WTC11 (cell line): ENCODE results near the gene OSBPL6. TPM values are rescaled to one million over a fixed set of nuclear protein-coding genes. Genes with fewer than 3 reads are reported as not detected.

Experiments
- ATAC-seq: fragments of 200-7000 bp; cut with Tn5 transposase; 2 replicates; pipeline ENCODE4 v1.10.0; 2021; ENCODE audit warnings: mild to moderate bottlenecking, moderate library complexity
- CTCF ChIA-PET: fragments of 300-600 bp; sonication (Branson Sonifier 250); formaldehyde crosslinking; loops from one replicate; lab custom pipeline; 2021; ENCODE audit warnings: antibody characterized with exemption; lab: Charles Lee
- POLR2A ChIA-PET: fragments of 350-600 bp; sonication (Branson Sonifier 250); formaldehyde crosslinking; loops from one replicate; lab custom pipeline; 2021; ENCODE audit warnings: antibody characterized with exemption; lab: Charles Lee
- DNase-seq: peaks from one replicate; pipeline ENCODE4 v3.0.0; 2021; ENCODE audit warnings: low spot score
- H3K27ac Mint-ChIP-seq: 2 replicates; pipeline ENCODE4 v1.8.0; 2021; ENCODE audit warnings: mixed read lengths
- H3K27me3 Mint-ChIP-seq: 2 replicates; pipeline ENCODE4 v1.8.0; 2021; ENCODE audit warnings: low read depth, mild to moderate bottlenecking, moderate library complexity, mixed read lengths
- H3K36me3 Mint-ChIP-seq: 2 replicates; pipeline ENCODE4 v1.8.0; 2021; ENCODE audit warnings: mixed read lengths
- H3K4me1 Mint-ChIP-seq: 2 replicates; pipeline ENCODE4 v1.8.0; 2022; ENCODE audit warnings: mixed read lengths
- H3K4me3 Mint-ChIP-seq: 2 replicates; pipeline ENCODE4 v1.8.0; 2021; ENCODE audit warnings: mild to moderate bottlenecking, moderate library complexity, mixed read lengths
- H3K9me3 Mint-ChIP-seq: 2 replicates; pipeline ENCODE4 v1.8.0; 2021; ENCODE audit warnings: mixed read lengths
- CREM ChIP-seq: sonication (generic); formaldehyde crosslinking; IDR thresholded peaks from 2 replicates; pipeline ENCODE4 v1.8.1; 2022; ENCODE audit warnings: mild to moderate bottlenecking, missing genetic modification reagents, moderate library complexity
- ESRRA ChIP-seq: sonication (generic); formaldehyde crosslinking; IDR thresholded peaks from 2 replicates; pipeline ENCODE4 v1.8.1; 2022; ENCODE audit warnings: mild to moderate bottlenecking, missing genetic modification reagents, borderline replicate concordance
- FOXJ3 ChIP-seq: sonication (generic); formaldehyde crosslinking; IDR thresholded peaks from 2 replicates; pipeline ENCODE4 v1.9.0; 2021; ENCODE audit warnings: missing genetic modification reagents, mild to moderate bottlenecking, borderline replicate concordance
- GRHL2 ChIP-seq: fragments of 250-450 bp; sonication (Bioruptor Pico); IDR thresholded peaks from 2 replicates; pipeline ENCODE4 v1.8.0; 2022; ENCODE audit warnings: mild to moderate bottlenecking, moderate library complexity; ENCODE audit not compliant: insufficient replicate concordance, severe bottlenecking
- JAZF1 ChIP-seq: fragments of 250-450 bp; sonication (Bioruptor Pico); IDR thresholded peaks from 2 replicates; pipeline ENCODE4 v1.9.0; 2021; ENCODE audit warnings: moderate library complexity, mild to moderate bottlenecking, inconsistent platforms
- KAT7 ChIP-seq: sonication (generic); formaldehyde crosslinking; IDR thresholded peaks from 2 replicates; pipeline ENCODE4 v1.8.1; 2023; ENCODE audit warnings: missing genetic modification reagents, mild to moderate bottlenecking, borderline replicate concordance
- MYBL2 ChIP-seq: sonication (generic); formaldehyde crosslinking; IDR thresholded peaks from 2 replicates; pipeline ENCODE4 v1.8.1; 2023; ENCODE audit warnings: mild to moderate bottlenecking, moderate library complexity, missing genetic modification reagents
- NR1H2 ChIP-seq: sonication (generic); formaldehyde crosslinking; IDR thresholded peaks from 2 replicates; pipeline ENCODE4 v1.9.0; 2021; ENCODE audit warnings: mild to moderate bottlenecking, moderate library complexity, missing genetic modification reagents
- NR2C2 ChIP-seq: sonication (generic); formaldehyde crosslinking; IDR thresholded peaks from 2 replicates; pipeline ENCODE4 v1.8.0; 2022; ENCODE audit warnings: mild to moderate bottlenecking, missing genetic modification reagents
- NR3C1 ChIP-seq: sonication (generic); formaldehyde crosslinking; conservative IDR thresholded peaks from 2 replicates; pipeline ENCODE4 v1.8.1; 2023; ENCODE audit warnings: low read depth, mild to moderate bottlenecking, missing genetic modification reagents
- SOX15 ChIP-seq: fragments of 250-450 bp; sonication (Bioruptor Pico); IDR thresholded peaks from 2 replicates; pipeline ENCODE4 v1.9.0; 2021; ENCODE audit warnings: mild to moderate bottlenecking
- ZBTB21 ChIP-seq: sonication (generic); formaldehyde crosslinking; IDR thresholded peaks from 2 replicates; pipeline ENCODE4 v1.8.1; 2023; ENCODE audit warnings: mild to moderate bottlenecking, missing genetic modification reagents, borderline replicate concordance
- ZNF138 ChIP-seq: sonication (generic); formaldehyde crosslinking; conservative IDR thresholded peaks from 2 replicates; pipeline ENCODE4 v1.8.1; 2022; ENCODE audit warnings: mild to moderate bottlenecking, moderate library complexity, missing genetic modification reagents
- ZNF263 ChIP-seq: sonication (generic); formaldehyde crosslinking; IDR thresholded peaks from 2 replicates; pipeline ENCODE4 v1.8.1; 2022; ENCODE audit warnings: low read depth, mild to moderate bottlenecking, moderate library complexity, missing genetic modification reagents
- ZNF317 ChIP-seq: sonication (generic); formaldehyde crosslinking; IDR thresholded peaks from 2 replicates; pipeline ENCODE4 v1.8.1; 2023; ENCODE audit warnings: low read depth, mild to moderate bottlenecking, moderate library complexity, missing genetic modification reagents, borderline replicate concordance
- ZNF396 ChIP-seq: fragments of 250-450 bp; sonication (Bioruptor Pico); IDR thresholded peaks from 2 replicates; pipeline ENCODE4 v1.8.0; 2021; ENCODE audit warnings: mild to moderate bottlenecking, moderate library complexity, borderline replicate concordance
- ZNF423 ChIP-seq: fragments of 250-450 bp; sonication (Bioruptor Pico); IDR thresholded peaks from 2 replicates; pipeline ENCODE4 v2.1.2; 2022; ENCODE audit warnings: mild to moderate bottlenecking, moderate library complexity
- ZNF671 ChIP-seq: fragments of 250-450 bp; sonication (Bioruptor Pico); IDR thresholded peaks from 2 replicates; pipeline ENCODE4 v1.8.0; 2021; ENCODE audit warnings: mild to moderate bottlenecking
- total RNA-seq: library from RNA; stranded (reverse); gene quantifications from 3 replicates; pipeline ENCODE4 v1.2.3, GENCODE V29; 2021
- TF ChIP-seq, protein P1 (sequence below): sonication (generic); formaldehyde crosslinking; IDR thresholded peaks from 2 replicates; pipeline ENCODE4 v1.8.1; 2022; ENCODE audit warnings: mild to moderate bottlenecking, moderate library complexity, missing genetic modification reagents
- TF ChIP-seq, protein P2 (sequence below): fragments of 250-450 bp; sonication (Bioruptor Pico); IDR thresholded peaks from 2 replicates; pipeline ENCODE4 v2.1.2; 2022; ENCODE audit warnings: mild to moderate bottlenecking, moderate library complexity
- TF ChIP-seq, protein P3 (sequence below): sonication (generic); formaldehyde crosslinking; IDR thresholded peaks from 2 replicates; pipeline ENCODE4 v1.8.0; 2022; ENCODE audit warnings: mild to moderate bottlenecking, missing genetic modification reagents
- TF ChIP-seq, protein P4 (sequence below): fragments of 250-450 bp; sonication (Bioruptor Pico); IDR thresholded peaks from 2 replicates; pipeline ENCODE4 v1.8.0; 2021; ENCODE audit warnings: mild to moderate bottlenecking
- TF ChIP-seq, protein P5 (sequence below): sonication (generic); formaldehyde crosslinking; IDR thresholded peaks from 2 replicates; pipeline ENCODE4 v1.8.1; 2022; ENCODE audit warnings: mild to moderate bottlenecking, missing genetic modification reagents, moderate library complexity, borderline replicate concordance
- TF ChIP-seq, protein P6 (sequence below): sonication (generic); formaldehyde crosslinking; IDR thresholded peaks from 2 replicates; pipeline ENCODE4 v1.8.1; 2023; ENCODE audit warnings: mild to moderate bottlenecking, missing genetic modification reagents, moderate library complexity

Gene OSBPL6
- total RNA-seq, 1 experiment from 2014 or later: 9.2 TPM

DNA sequence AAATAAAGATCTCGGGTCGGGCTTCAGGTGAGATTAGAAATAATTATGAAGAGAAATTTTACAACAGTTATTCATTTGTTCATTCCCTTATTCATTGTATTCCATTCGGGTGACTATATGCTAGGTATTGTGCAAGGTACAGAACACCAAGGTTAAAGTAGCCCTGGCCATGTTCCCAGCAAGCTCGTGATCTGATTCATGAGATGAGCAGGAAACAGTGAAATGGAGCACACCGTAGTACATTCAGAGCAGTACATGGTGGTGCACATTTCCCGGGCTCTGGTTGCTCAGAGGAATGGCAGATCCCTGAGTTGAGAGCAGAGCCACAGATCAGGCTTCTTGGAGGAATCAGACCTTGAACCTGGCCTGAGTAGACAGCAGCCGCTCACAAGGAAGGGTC, 168.9 kb downstream of the OSBPL6 start (continued):
- TF ChIP-seq, protein P1, sequence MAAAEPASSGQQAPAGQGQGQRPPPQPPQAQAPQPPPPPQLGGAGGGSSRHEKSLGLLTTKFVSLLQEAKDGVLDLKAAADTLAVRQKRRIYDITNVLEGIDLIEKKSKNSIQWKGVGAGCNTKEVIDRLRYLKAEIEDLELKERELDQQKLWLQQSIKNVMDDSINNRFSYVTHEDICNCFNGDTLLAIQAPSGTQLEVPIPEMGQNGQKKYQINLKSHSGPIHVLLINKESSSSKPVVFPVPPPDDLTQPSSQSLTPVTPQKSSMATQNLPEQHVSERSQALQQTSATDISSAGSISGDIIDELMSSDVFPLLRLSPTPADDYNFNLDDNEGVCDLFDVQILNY (CRISPR knock-in tag): no peak
- no peak for TF ChIP-seq ZNF396 (CRISPR knock-in tag)
- TF ChIP-seq GRHL2 (CRISPR knock-in tag): no peak
- no peak for TF ChIP-seq NR2C2
- no peak for TF ChIP-seq ZNF423 (CRISPR knock-in tag)

DNA sequence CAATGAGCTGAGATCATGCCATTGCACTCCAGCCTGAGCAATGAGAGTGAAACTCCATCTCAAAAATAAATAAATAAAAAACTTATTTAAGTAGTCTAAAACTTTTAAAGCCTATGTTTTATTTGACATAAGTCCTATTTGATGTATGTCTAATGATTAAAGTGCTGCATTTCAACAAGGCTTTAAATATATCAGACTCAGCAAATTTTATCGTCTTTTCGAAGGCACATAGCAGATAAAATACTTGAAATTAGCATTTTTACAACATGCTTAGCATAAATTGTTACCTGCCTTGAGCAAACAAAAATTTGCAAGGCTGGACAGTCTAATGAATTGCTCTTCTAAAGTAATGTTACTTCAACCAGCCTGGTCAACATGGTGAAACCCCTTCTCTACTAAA, 170.8 kb downstream of the OSBPL6 start:
- ATAC-seq (no peak), DNase-seq (no peak)
- Mint-ChIP-seq H3K27me3 (no peaks in the 10 kb centered on the region), H3K4me1 (peaks cover 6% of the 10 kb centered on the region), H3K9me3 (no peaks in the 10 kb centered on the region), H3K27ac (no peak overlapping the region), H3K36me3 (no peaks in the 10 kb centered on the region), H3K4me3 (no peak overlapping the region)
- ChIA-PET CTCF (no interaction called here), POLR2A (no interaction called here)
- TF ChIP-seq FOXJ3 (CRISPR knock-in tag) (no peak), NR1H2 (CRISPR knock-in tag) (no peak), ZNF263 (no peak), ZBTB21 (no peak), ZNF138 (CRISPR knock-in tag) (no peak), ZNF671 (CRISPR knock-in tag) (no peak), SOX15 (CRISPR knock-in tag) (no peak), ESRRA (CRISPR knock-in tag) (no peak), KAT7 (CRISPR knock-in tag) (no peak), ZNF423 (CRISPR knock-in tag) (no peak), ZNF317 (CRISPR knock-in tag) (no peak), MYBL2 (CRISPR knock-in tag) (no peak), CREM (CRISPR knock-in tag) (no peak), JAZF1 (no peak), NR3C1 (CRISPR knock-in tag) (no peak)
- TF ChIP-seq, protein P2, sequence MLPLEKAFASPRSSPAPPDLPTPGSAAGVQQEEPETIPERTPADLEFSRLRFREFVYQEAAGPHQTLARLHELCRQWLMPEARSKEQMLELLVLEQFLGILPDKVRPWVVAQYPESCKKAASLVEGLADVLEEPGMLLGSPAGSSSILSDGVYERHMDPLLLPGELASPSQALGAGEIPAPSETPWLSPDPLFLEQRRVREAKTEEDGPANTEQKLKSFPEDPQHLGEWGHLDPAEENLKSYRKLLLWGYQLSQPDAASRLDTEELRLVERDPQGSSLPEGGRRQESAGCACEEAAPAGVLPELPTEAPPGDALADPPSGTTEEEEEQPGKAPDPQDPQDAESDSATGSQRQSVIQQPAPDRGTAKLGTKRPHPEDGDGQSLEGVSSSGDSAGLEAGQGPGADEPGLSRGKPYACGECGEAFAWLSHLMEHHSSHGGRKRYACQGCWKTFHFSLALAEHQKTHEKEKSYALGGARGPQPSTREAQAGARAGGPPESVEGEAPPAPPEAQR (CRISPR knock-in tag): no peak
- TF ChIP-seq, protein P3, sequence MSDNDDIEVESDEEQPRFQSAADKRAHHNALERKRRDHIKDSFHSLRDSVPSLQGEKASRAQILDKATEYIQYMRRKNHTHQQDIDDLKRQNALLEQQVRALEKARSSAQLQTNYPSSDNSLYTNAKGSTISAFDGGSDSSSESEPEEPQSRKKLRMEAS (CRISPR knock-in tag): no peak
- TF ChIP-seq, protein P4, sequence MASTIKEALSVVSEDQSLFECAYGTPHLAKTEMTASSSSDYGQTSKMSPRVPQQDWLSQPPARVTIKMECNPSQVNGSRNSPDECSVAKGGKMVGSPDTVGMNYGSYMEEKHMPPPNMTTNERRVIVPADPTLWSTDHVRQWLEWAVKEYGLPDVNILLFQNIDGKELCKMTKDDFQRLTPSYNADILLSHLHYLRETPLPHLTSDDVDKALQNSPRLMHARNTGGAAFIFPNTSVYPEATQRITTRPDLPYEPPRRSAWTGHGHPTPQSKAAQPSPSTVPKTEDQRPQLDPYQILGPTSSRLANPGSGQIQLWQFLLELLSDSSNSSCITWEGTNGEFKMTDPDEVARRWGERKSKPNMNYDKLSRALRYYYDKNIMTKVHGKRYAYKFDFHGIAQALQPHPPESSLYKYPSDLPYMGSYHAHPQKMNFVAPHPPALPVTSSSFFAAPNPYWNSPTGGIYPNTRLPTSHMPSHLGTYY (CRISPR knock-in tag): no peak
- TF ChIP-seq, protein P5, sequence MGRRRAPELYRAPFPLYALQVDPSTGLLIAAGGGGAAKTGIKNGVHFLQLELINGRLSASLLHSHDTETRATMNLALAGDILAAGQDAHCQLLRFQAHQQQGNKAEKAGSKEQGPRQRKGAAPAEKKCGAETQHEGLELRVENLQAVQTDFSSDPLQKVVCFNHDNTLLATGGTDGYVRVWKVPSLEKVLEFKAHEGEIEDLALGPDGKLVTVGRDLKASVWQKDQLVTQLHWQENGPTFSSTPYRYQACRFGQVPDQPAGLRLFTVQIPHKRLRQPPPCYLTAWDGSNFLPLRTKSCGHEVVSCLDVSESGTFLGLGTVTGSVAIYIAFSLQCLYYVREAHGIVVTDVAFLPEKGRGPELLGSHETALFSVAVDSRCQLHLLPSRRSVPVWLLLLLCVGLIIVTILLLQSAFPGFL: no peak
- TF ChIP-seq, protein P6, sequence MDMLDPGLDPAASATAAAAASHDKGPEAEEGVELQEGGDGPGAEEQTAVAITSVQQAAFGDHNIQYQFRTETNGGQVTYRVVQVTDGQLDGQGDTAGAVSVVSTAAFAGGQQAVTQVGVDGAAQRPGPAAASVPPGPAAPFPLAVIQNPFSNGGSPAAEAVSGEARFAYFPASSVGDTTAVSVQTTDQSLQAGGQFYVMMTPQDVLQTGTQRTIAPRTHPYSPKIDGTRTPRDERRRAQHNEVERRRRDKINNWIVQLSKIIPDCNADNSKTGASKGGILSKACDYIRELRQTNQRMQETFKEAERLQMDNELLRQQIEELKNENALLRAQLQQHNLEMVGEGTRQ (CRISPR knock-in tag): no peak
